Mammary epithelial cell (primary cell): ENCODE results near the gene IL1RL2.

Source experiments
- EZH2 ChIP-seq: IDR thresholded peaks from 2 replicates; pipeline ENCODE4 v1.6.1; 2012; ENCODE audit warnings: low read length, inconsistent platforms, borderline replicate concordance
- TF ChIP-seq, protein P1 (sequence below), 2 donors: IDR thresholded peaks in 1 of 2; conservative IDR thresholded peaks in 1 of 2; 2 replicates each; pipeline ENCODE4 v1.5.1; 2011 to 2012; ENCODE audit warnings: inconsistent platforms in 2 of 2, low read length in 2 of 2, mild to moderate bottlenecking in 2 of 2, control low read depth in 1 of 2, low read depth in 1 of 2; ENCODE audit not compliant: insufficient read depth in 1 of 2; ENCODE audit errors: extremely low read depth in 1 of 2

GRCh38 chr2:102200539-102200938 lies 13.7 kb downstream of the IL1RL2 start:
- no peak for TF ChIP-seq EZH2
- TF ChIP-seq, protein P1, sequence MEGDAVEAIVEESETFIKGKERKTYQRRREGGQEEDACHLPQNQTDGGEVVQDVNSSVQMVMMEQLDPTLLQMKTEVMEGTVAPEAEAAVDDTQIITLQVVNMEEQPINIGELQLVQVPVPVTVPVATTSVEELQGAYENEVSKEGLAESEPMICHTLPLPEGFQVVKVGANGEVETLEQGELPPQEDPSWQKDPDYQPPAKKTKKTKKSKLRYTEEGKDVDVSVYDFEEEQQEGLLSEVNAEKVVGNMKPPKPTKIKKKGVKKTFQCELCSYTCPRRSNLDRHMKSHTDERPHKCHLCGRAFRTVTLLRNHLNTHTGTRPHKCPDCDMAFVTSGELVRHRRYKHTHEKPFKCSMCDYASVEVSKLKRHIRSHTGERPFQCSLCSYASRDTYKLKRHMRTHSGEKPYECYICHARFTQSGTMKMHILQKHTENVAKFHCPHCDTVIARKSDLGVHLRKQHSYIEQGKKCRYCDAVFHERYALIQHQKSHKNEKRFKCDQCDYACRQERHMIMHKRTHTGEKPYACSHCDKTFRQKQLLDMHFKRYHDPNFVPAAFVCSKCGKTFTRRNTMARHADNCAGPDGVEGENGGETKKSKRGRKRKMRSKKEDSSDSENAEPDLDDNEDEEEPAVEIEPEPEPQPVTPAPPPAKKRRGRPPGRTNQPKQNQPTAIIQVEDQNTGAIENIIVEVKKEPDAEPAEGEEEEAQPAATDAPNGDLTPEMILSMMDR (conservative IDR thresholded peaks at IDR 0.05 in 1 of 2, IDR thresholded peaks at IDR 0.05 in 1 of 2; ENCODE audit: extremely low read depth in 1 of 2, insufficient read depth in 1 of 2, low read depth in 1 of 2, low read length in 2 of 2), result no peak
